SW480 (cell line): ENCODE results near the gene GPAT3.

Source experiments
- DNase-seq: peaks from one replicate; pipeline ENCODE4 v3.0.0-alpha.2; 2016; ENCODE audit warnings: low spot score

The GPAT3 gene

DNA sequence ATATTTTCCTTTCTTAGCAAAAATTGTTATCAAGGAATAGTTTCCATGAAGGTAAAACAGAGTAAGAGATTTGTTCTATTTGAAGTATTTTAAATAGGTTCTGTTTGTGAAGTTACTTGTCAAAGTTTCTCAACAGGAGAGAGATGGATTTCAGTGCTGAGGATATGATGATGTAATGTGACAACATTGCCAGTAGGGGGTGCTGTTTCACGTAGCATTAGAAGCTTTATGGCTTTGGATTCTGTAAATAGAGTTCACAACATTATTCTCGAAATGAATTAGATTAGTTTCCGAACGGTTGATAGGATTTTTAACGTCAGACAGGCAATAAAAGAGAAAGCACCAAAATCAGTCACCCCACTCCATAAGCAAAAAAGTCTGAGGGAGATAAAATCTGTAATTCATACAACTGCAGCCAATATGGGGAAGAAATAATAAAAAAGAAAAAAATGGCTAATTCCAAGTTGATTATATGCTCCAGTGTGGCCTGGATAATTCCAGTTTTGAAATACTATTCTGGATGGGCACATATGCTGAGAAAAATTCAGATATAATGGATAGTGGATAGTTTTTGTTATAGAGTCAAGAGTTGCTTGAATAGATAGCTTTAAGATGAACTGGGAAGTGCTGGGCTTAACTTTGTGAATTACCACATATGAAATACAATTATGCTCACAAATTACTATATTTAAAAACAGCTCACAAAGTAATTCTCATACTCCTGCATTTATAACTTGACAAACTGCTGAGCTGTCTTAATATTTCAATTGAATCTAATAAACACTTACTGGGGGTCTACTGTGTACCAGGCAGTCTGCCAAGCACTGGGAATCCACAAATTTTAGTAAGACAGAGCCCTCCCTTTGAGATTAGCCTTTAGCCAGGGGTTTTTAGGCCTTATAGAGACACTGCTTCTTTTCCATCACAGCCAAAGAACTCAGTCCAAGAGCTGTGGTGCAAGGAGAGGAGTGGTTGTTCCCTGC lies 109.1 kb downstream of the GPAT3 start:
- DNase-seq: peak; percentile 42

- DNase-seq: no peak
These were observed 110.8 kb downstream of the GPAT3 start for GRCh38 chr4:83646538-83647239.

GRCh38 chr4:83651846-83652245 lies 115.9 kb downstream of the GPAT3 start:
- no peak for DNase-seq
